DMS79 (cell line): Measurements from ENCODE around the gene GALNT16.
A peak's percentile ranks its signal among the peaks of the same experiment; 100 is the strongest.
"Not testable (repeated sequence)": the region's sequence is repeated elsewhere in the genome, so short reads cannot be mapped to it uniquely, and the experiment has no call there.

Source experiments
- DNase-seq: peaks from one replicate; lab custom pipeline; 2025; lab: John Stamatoyannopoulos, UW

GALNT16 gene

DNA sequence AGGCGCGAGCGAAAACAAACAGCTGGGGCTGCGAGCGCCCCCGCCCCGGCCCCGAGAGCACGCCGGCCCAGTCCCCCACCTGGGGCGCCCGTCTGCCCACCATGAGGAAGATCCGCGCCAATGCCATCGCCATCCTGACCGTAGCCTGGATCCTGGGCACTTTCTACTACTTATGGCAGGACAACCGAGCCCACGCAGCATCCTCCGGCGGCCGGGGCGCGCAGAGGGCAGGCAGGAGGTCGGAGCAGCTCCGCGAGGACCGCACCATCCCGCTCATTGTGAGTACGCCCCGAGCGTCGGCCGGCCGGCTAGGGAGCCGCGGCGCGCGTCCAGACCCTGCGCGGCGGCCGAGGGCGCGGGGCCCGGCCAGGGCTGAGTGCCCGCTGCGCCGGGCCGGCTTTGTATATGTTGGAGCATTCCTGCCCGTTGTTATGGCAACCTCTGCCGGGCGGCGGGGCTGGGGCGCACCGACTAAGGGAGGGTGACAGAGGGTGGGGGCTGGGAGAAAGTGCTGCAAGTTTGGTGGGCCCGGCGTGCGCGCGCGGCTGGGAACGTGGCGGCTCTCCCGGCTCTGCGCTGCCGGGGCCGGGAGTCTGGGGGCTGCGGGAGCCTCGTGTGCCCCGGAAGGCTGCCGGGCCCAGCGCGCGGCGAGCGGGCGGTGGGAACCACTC is 367 bp downstream of the GALNT16 start:
- DNase-seq: no peak

DNA sequence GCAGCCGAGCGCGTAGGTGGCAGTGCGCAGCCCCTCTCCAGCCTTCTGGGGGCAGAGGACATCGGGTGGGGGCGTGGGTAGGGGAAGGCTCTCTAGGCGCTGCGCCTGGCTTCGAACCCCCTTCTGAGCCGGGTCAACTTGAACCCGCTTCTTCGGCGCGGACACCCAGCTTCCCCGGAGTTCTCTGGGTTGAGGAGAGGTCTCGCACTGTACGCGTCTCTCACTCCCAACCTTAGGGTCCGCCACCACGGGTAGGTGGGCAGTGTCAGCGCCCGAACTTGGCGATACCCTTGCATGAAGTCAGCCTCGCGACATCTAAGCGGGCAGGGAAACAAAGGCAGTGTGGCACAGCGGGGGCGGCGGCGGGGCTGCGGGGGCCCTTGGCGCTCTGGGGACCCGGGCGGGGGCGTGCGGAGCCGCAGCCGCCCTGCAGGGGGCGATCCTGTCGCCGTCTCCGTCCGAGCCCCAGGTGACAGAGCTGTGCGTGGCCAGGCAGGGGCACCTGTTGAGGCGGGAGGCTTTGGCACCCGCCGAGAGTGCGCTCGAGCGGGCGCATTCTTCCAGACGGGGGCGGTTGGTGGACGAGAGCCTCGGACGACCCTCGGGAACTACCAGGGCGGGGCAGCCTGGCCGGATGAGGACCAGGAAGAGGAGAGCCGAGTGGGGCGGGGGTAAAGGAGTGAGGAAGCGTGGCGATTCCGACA is 1.1 kb downstream of the GALNT16 start:
- peak; percentile 64 for DNase-seq

DNA sequence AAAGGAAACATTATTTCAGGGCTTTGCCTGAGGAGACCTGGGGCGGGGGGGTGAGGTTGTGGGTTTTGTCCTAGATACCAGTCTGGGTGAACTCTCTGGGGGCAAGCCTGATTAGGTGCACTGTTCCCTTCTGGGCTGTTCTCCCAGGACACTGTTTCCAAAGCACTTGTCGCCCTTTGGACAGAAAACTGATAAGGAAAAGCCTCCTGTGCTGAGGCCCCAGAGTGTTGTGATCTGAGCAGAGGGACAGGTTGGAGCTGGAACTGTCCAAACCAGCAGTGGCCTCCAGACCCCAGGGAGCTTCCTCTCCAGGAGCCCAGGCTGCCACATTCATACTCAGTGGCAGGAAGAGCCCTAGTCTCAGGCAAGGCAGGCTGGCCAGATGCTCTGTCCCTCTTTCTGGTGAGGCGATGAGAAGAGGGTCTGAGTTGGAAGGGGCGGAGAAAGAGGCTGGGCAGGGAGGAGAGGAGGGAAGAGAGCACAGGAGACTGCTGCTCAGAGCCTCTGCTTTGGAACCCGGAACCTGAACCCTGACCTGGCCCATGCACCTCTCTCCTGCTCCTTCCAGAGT is 1.9 kb downstream of the GALNT16 start:
- peak; percentile 26 for DNase-seq

DNA sequence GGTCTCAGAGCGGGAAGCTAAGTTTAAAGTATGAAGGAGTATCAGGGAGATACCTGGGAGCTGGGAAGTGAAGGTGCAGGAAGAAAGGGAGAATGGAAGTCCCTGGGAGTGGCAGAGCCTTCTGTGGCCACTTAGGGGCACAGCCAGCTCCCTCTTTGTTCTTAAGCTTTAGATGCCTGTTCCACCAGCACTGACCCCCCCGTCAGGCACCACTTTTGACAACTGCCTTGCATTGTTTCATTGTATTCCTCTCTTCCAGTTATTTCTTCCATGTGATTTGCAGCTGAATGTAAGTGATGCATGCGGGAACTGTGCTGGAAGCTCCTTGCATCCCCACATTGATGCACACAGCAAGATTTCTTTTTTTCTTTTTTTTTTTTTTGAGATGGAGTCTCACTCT is 2.6 kb downstream of the GALNT16 start:
- no peak for DNase-seq

DNA sequence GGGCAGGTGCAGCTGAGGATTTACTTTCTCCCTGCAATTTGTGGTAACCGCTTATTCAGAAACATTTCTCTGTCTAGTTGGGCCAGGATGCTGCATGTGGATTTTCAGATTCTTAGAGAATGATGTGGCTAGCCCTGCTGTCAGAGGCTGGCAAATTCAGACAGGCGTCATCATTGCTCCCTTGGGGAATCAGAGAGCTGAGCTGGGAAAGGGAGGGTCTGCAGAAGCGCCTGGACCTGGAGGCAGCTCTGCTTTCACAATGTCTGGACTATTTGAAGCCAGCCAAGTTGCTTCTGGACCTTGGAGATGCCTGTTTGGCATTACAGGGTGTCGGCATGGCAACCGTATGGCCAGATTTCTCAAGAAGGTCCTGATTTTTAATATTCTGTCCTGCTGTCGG is 3.4 kb downstream of the GALNT16 start:
- peak; percentile 17 for DNase-seq

DNA sequence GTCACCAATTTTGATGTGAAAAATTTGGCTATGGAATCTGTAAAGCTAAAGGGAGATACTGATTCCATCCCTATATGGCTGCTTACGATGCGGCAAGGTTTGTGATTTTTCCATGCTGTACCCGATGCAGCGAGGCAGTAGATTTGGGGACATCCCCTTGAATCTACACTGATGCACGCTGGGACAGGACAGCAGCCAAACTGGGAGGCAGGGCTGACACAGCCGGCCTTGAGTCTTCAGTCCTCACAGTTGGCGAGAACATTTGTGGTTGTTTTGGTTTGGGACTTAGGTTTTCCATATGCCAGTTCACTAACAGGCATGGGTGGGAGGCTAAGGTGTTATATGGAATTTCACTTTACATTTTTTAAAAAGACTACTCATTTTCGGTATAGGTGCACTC is 3.8 kb downstream of the GALNT16 start:
- no peak for DNase-seq

DNA sequence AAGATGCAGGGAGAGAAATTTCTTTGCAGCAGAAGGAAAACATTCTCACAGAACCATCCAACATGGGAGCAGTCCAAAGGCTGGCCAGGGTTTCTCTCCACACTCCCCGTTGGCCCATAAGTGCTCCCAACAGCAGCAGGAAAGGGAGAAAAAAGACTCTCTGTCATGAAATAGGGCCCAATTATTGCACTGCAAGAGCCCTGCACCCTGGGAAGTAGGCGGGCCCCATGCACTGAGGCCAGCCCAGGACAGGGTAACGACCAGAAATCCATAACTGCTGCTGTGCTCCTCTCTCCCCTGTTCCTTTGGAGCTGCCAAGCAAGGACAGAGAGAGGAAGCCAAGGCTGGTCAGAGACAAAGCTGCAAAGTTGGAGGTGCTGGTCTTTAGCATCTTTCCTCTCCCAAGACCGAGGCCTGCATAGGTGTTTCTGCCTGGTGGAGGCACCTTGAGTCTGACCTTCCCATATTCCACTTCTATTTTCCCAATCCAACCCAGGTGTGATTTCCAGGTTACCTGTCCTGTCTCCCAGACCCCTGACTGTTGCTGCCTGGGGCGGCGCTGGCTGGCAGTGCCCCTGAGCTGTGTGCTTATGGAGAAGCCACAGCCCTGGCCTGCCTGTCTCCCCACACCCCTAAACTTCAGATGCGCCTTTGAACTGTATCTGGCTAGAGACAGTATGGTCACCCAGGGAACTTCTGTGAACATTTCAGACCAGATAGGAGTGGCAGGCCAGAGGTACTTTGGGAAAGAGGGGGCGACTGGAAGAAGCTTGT is 6.8 kb downstream of the GALNT16 start:
- DNase-seq: no peak

DNA sequence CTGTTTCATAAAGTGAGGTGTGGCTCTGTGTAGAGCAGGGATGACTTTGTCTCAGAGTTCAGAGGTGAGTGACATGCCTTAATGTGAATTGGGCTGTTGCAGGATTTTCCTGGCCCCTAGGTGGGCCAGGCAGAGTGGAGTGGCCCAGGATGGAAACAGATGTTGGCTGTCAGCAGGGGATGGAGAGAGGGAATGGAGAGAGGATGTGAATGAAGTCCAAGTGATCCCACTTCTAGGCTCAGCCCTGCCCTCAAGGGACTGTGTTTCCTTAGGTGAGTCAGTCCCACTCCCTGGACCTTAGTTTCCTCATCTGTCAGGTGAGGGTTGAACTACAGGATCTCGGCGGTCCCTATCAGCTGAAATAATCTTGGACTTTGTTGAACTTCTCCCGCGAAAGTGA is 7.5 kb downstream of the GALNT16 start:
- no peak for DNase-seq

DNA sequence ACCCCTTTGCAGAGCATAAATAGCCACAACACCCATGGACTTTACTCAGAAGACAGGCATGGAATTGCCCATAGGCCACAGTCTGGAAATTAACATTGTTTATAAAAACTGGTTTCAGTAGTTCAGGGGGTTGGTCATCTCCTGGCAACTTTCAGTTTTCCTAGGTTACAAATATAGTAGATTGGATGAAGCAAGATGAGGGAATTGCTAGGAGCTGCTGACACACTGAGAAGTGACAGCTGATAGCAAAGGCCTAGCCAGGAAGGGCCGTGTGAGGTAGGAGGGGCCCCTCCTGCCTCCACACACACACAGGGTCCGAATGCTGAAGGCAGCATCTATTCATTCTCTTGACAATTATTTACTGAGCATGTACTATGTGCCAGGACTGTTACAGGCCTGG is 8.3 kb downstream of the GALNT16 start:
- DNase-seq: no peak

DNA sequence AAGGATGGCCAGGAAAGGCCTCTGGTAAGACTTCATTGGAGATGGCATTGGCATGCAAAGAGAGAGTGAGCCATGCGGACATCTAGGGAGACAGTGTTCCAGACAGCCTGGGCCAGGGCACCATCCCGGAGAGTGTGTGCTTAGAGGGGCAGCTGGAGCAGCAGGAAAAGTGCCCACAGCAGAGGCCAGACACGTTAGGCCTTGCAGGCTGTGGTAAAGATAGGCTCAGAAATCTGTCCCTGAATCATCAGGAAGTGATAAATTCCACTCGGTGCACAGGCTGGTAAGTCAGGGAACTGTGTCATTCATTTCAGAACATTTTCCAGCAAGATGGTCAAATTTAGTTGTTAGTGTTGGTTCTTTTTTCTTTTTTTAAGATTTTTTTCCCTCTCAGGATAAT is 8.8 kb downstream of the GALNT16 start:
- no peak for DNase-seq

DNA sequence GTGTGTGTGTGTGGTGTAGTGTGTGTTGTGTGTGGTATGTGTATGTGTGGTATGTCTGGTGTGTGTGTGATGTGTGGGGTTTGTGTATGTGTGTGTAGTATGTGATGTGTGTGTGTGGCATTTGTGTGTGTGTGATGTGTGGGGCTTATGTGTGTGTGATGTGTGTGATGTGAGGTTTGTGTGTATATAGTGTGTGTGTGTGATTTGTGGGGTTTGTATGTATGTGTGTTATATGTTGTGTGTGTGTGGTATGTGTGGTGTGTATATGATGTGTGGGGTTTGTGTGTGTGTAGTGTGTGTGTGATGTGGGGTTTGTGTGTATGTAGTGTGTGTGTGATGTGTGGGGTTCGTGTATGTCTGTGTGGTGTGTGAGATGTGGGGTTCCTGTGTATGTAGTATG is 9.4 kb downstream of the GALNT16 start:
- DNase-seq: no peak

DNA sequence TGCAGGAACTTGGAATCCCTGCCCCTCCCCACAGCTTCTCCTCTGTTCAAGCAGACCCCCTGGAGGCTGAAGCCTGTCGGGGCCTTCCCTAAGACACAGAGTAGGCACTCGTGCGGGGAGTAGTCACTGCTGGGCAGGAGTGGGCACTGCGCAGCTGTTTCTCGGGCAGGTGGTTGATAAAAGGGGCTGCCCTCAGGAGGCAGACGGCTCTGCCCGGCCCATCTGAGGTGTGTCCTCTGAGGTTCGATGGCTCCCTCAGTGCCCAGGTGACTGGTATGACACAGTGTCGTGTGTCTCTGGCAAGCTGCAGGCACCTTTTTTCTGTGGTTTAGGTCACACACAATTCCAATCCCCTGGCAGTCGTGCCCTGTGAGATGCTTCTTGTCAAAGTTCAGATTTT is 10.1 kb downstream of the GALNT16 start:
- no peak for DNase-seq

DNA sequence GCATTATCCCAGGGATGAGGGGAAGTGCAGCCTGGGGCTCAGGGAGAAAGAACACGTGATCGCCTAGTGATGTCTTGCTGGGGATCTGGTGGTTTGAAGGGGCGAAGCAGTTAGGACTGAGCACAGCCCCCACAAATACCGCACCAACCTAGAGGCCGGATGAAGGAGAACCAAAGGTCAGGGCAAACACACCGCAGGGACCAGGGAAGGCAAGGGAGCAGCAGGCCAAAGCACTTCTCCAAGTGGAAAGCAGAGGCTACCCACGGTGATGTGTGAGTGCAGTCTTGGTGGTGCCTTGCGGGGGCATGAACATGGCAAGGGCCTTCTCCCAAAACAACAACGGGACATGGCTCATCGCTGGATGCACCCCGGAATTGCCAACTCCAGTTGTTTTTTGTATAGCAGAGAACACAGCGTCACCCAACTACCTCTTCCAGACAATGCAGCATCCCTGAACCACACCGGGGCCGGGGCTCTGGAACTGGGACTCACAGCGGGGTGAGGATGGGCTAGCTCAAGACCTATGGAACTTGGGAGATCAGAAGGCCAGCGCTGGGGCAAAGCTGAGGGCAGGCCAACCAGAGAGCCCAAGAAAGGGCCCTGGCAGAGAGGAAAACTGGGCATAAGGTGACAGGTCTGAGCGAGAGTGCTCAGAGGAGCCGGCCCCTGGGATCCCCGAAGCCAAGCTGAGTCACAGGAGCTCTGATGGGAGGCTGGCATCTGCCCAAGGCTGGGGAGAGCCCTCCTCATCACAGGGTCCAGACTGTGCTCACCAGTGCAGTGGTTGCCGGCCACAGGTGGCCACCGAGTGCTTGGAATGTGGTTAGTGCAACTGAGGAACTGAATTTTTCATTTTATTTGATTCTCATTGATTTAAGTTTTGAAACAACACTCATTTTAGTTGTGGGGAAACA is 11.1 kb downstream of the GALNT16 start:
- DNase-seq: no peak

DNA sequence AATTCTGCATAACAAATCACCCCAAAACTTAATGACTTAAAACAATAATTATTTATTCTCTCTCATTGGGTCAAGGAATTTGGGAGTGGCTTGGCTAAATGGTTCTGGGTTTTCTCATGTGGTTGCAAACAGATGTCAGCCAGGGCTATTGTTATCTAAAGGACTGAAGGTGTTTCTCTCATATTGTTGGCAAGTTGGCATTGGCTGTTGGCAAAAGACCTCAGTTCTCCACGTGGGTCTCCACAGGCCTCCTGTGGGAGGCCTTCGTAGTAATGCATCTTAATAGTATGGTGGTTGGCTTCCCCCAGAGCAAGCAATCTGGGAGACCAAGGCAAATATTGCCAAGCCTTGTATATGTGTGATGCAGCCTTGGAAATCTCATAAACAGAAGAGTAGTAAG is 14.4 kb downstream of the GALNT16 start:
- no peak for DNase-seq

DNA sequence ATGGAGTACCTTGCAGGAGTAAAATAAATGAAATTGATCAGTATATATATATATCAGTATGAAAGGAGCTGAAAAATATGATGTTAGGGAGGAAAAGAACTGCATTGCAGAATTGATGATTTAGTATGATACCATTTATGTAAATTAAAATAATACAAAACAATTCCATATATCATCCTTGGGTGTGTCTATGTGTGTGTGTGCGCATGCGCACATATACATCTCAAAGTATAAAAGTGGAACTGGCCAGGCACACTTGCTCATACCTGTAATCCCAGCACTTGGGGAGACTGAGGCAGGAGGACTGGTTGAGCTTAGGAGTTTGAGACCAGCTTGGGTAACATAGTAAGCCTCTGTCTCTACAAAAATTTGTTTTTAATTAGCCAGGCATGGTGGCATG is 15.4 kb downstream of the GALNT16 start:
- DNase-seq: no peak

DNA sequence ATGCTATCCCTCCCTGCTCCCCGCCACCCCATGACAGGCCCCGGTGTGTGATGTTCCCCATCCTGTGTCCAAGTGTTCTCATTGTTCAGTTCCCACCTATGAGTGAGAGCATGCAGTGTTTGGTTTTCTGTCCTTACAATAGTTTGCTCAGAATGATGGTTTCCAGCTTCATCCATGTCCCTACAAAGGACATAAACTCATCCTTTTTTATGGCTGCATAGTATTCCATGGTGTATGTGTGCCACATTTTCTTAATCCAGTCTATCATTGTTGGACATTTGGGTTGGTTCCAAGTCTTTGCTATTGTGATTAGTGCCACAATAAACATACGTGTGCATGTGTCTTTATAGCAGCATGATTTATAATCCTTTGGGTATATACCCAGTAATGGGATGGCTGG is 17.4 kb downstream of the GALNT16 start:
- DNase-seq: not testable (repeated sequence)

DNA sequence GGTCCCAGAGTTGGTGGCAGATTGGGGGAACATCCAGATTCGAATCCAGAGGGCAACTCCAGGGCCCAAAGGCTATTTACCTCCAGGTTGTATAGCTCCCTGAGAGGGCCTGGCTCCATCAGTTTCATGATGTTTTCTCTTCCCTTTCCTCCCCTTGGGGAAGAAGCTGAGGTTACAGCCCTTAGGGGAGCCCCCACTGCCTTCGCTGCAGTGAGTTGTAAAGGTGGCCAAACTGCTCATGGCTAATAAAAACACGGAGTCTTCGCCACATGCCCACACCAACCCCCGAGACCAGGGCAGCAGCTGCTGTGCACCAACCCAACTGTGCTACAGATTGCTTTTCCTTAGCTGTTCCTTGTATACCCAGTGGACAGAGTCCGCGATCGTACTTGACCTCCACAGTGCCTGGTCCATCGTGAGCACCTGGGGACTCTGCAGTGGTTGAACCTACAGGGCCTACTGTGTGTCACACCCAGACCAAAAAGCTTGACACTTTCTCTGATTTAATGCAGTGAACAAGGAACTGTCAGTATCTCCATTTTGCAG is 20.9 kb downstream of the GALNT16 start:
- DNase-seq: no peak

DNA sequence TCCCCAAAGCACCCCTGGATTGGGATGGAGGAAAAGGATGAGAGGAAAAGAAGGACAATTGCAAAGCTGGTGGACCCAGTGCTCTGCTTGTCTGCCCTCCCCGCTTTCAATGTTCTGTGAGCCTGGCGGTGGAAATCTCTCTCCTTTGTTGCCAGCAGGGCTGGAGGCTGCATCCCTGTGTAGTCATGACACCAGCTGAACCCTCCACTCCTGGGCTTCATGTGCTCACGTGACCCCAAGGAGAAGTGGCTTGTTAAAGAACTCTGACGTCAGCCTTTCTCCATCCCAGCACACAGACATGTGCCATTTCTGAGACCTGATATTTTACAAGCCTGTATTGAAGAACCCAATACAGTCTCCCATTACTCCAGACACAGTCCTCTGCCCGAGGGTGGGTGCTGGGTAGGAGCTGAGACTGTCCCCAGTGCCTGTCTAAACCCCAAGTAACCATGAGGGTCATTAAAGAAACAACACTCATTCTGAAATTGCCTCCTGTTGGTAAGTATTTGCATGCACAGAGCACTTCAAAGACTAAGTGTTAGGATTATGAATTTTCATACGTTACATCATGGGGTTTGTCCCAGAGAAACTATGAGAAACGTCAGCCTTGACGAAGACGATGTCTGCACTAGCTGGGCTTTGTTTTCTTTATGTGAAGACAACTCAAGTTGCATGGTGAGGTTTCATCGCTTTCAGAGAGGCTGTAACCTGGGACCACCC is 21.7 kb downstream of the GALNT16 start:
- peak; percentile 90 for DNase-seq

DNA sequence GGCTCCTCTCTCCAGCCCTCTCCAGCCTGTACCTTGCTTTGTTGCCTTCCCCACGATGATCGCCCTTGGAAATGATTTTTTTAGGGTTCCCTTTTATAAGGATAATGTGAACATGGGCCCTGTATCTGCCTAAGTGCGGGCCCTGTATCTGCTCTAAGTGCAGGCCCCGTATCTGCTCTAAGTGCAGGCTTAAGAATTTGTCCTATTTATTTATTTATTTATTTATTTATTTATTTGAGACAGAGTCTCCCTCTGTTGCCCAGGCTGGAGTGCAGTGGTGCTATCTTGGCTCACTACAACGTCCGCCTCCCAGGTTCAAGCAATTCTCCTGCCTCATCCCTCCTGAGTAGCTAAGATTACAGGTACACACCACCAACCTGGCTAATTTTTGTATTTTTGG is 22.5 kb downstream of the GALNT16 start:
- DNase-seq: no peak

DNA sequence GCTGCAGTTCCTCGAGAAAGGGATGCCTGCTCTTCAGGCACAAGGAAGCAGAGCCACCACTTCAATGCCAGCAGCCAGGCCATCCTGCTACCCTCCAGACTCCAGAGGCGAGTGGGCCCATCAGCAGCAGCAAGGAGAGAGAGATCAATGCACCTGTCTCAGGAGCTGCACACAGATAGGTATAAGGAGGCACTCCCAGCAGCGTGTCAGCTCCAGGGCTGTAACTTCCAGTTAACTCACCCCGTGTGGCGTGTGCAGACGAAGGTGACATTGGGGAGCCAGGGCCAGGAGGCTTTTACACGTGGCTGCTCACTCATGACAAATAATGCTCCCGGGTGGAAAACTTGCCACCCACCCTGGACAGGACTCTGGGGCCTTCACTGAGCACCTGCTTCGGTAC is 24.2 kb downstream of the GALNT16 start:
- no peak for DNase-seq
